ENCODE results near the gene HLA-DMB.
"Not testable (repeated sequence)": the region's sequence is repeated elsewhere in the genome, so short reads cannot be mapped to it uniquely, and the experiment has no call there.

The HLA-DMB gene

DNA sequence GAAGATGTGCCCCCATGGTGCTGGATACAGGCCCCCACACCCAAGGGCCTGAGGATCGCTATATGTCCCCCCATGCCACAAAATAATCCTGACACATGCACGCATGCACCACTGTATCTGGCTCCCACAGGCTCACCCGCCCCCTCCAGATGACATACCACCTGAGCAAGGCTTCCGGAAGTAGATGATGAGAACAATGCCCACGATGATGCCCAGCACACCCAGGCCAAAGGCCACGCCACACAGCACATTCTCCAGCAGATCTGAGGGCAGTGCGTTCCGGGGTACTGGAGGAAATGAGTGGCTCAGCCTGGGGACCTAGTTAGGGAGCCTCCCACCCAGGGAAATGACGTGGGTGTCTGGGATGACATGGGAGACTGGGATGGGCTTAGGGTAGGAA, 8.3 kb upstream of the HLA-DMB start:
- no peak for DNase-seq

DNA sequence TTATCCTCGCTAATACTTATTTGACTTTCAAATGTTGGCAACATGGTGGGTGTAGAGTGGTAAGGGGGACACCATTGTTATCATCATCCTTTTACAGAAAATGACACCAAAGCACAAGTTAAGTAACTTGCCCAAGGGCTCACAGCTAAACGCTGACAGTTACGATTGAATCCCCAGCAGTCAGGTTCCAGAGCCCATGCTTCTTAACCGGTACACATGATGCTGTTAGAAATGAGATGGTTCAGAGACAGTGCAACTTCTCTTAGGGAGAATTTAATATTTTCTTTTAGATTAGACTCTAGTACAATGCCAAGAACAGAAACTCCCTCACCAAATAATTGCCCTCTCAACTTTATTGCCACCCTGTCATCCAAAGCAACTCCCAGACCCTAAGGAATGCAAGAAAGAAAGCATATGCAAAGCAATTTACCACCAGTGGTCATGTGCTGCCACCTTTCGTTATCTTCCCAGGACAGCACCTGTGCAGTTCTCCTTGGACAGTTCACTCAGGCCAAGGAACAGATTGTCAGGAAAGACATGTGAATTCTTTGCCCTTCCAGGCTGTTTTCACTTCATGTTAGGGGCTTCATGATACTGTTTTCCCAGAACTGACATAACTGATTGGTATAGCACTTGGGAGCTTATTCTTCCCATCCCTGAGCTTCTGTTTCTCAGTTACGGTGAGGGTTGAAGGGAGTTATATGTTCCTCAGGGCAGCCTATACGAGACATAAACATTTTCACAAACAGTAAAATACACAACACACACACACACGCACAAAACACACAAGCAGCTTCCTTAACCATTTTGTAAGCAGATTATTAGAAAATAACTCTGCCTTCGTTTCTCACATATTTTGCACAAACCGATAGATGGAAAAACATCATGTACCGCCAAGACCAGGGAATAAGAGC, 7.0 kb upstream of the HLA-DMB start:
- no peak for DNase-seq

DNA sequence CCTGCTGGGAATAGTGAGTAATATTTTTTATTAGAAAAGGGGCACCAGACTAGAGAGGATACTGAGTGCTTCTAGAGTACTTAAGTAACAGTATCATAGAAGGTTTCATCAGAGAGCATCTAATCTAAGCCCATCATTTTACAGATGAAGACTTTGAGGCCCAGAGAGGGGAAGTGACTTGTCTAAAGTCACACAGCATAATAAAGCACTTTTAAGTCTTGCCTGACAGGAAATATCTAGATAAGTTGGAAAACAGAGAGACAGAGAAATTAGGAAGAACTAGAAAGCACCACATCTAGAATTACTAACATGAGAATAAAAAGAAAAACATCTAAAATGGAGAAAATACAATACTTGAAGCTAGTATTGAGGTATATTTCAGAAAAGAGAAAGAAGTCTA, 6.1 kb upstream of the HLA-DMB start:
- DNase-seq = no peak

DNA sequence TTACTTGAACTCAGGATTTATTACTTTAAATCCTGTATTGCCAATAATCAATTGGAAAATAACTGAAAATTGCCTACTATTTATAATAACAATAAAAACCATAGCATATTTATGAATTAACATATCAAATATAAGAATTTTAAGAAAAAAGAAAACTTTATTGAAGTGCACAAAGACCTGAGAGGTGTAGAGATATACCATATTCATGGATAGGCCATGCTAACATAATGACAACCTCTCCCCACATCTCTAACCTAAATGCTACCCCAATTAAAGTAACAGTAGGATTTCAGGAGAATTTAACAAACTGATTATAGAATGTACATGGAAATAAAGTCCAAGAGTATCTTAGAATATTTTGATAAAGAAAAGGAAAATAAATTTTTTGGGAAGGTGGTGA, 5.1 kb upstream of the HLA-DMB start:
- DNase-seq = no peak

DNA sequence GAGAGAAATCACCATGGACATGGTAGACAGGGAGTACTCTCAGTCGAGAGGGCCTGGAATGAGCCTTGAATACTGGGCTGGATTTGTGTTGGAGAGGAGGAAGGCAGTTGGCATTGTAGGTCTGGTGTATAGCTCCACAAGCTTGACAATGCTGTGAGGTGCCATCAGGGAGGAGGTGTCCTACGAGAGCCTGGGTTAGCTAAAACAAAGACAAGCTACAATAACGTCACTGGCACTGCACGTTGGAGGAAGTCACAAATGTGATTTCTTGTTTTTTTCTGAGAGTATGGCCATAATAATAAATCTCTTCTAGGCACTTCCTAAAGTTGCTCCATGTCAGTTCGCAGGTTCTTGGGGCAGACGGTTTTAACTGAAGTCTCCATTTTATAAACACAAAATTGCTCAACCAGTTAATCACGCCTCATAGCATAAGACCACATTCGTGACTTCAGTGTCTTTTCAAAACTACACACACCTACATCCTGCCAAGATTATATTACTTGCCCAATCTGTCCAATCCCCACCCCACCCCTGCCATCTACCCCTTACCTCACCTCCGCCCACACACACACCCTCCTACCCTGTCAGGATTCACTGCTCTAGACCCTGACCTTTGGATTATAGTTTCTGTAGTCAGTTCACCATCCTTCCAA, 4.4 kb upstream of the HLA-DMB start:
- DNase-seq = no peak

DNA sequence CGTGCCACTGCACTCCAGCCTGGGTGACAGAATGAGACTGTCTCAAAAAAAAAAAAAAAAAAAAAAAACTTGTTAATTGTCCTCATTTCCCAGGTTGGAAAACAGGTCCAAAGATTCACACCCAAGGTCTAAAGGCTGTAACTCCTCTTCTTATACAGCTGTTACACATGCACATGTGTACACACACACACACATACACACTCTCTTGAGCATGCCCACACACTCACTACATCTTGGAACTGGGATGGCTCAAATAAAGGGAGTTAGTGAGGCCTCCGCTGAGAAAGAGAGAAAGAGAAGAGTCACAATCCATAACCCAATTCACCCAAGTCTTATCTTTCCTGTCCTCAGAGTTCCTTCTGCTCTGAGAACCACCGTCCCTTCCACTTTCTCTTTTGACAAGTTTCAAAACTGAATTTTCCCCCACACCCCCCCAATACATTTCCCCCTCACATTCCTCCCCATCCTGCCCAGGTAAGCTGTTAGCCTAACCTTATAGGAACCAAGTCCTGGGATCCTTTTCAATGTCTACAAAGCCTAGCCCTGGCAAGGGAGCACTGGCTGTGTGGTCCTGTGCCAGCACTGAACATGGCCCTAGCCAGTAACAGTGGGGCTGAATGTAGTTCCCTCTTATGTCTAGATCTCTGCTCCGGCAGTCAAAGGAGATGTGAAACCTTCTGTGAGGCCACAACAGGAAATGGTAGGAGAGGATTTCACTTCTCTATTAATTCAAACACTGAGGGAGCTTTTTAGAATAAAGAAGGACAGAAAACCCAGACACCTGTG, 3.2 kb upstream of the HLA-DMB start:
- no peak for DNase-seq

DNA sequence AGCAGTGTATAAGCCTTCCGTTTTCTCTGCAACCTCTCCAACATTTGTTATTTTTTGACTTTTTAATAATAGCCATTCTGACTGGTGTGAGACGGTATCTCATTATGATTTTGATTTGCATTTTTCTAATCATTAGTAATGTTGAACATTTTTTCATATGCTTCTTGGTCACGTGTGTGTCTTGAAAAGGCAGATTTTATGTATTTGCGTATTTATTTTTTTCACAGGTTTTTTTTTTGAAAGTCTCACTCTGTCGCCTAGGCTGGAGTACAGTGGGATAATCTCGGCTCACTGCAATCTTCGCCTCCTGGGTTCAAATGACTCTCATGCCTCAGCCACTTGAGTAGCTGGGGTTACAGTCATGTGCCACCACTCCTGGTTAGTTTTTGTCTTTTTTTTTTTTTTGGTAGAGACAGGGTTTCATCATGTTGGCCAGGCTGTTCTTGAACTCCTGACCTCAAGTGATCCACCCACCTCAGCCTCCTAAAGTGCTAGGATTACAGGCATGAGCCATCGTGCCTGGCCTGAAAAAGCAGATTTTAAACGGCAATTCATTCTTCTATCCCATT, 1.8 kb upstream of the HLA-DMB start:
- not testable (repeated sequence) for DNase-seq

DNA sequence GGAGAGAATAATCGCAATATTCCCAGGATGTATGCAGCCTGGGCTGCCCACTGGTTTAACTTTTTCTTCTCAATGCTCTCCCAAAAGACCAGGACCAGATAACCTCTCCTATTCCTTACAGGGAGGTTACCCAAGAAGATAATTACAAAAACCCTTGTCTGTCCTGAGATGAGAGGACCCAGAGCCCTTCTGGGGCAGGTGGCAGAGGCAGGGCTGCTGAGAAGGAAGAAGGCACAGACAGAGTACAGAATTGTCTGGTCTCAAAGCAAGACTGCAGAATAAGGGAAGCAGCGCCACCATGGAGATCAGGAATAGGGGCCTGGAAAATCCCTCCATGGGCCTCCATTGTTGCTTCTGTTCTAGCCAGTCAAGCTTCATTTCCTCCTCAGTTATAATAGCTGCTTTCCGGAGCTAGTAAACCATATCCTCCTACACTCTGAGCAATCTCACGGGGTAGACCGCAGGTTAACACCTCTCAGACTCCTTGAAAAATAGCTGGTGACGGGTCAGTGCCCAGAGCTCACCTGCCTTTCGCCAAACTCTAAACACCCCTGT, 463 bp upstream of the HLA-DMB start:
- DNase-seq = no peak

DNA sequence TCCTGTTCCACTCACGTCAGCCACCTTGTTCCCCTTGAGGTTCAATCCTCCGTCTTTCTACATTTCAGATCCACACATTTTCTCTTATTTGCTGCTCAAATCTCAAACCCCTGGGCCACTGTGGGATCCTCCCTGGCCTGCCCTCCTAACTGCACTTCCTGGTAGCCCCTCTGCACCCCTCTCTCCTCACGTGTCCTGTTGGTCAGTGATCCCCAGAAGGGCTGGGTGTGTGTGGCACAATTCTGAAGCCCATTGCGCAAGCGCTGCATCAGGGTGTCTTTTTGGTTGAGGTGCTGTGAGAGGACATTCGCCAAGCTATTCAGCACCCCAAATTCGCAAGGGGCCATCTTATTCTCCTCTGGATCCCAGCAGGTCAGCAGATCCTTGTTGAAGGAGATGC, 2.3 kb downstream of the HLA-DMB start:
- no peak for DNase-seq

DNA sequence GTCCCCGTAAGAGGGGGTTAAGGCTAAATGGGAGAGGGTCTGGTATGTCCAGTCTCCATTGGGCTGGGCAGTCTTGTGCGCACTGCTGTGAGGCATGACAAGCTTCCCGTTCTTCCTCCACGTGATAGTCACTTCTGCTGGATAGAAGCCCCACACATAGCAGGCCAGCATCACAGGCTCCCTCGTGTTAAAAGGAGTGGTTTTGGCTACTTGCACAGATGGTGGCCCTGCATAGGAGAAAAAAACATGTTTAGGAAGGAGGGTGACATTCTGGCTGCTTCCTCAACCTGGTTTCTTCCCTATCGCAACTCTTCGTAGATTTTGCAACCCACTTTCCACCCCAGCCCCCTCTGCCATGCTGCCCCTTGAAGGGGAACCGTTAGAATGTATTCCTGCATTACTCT, 3.6 kb downstream of the HLA-DMB start:
- no peak for DNase-seq

DNA sequence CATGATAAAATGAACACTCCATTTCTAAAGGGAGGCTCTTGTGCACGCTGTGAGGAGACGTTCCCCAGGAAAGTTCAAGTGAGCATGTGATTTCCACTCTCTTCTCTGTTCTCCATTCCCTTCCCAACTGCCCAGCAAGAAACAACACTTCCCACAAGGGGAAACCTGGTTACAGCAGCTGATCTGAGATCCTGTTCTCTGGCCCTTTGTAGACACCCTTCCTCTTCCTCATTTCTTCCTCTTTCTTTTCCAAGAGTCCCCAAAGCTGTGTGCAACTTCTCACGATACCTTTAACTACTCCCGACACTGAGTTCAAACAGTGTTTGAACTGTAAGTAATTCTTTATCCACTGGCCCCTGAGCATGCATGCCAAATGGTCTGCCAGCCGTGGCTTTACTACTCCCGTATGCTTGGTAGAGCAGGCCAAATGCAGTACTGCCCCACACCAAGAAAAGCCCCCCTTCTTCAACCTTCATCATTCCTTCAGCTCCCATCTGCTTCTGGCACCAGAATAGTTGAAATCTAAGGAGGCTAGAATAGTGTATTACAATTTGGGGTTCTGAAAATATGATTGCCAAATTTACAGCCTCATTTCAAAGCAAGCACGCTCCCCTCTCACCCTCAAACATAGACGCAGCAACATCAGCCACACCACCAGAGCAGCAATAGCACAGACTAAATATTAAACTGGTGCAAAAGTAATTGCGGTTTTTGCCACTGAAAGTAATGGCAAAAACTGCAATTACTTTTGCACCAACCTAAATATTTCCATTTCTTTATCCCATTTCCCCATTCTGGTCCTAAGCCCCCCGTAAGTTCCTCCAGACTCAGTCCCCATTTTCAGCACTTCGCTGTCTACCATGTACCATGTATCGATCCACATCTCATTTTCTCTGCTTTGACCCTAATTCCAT, 4.3 kb downstream of the HLA-DMB start:
- DNase-seq = no peak

DNA sequence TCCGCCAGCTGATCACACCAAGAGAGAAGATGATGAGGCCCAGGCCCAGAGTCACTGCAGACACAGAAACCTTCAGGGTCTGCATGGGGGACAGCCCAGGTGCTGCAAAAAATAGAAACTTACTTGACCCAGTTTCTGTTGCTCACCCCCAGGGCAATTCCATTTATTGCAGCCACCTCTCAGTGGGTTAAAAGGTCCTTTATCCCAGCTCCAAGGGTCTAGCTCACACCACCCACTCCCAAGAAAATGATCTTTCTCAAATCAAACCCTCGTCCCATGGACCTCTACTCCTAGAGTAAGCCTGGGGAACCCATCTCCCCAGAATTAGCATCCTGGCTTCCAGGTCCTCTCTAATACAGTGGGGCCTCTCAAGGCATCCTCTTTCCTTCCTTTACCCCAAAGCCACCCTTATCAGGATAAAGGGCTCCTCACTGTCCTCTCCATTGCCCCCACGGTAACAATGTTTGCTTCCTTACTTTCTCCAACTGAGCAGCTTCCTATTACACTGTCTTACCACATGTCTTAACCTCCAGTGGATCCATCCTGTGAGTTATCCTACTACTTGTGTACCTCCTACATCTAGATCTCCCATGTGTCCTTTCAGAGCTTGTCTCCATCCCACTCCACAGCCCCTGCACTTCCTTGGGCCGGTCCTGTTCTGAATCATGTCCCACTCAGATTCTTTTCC, 5.1 kb downstream of the HLA-DMB start:
- no peak for DNase-seq

DNA sequence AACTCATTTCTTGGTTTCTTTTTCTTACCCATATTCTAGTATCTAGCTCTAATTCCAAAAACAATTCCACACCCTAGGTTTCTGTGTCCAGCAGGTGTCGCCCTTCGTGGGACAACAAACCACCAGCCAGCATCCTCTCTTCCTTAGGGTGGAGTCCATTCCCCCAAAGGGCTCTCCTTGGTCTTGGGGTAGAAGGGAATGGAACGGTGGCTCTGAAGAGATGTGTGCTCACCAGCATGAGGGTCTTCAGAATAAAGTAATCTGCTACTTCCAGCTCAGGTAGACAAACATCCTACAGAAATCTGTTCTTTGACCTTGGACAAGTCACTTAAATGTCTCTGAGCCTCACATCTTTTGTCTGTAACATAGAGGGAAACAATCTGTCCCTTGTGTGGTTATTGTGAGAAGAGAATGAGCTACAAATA, 7.2 kb downstream of the HLA-DMB start:
- DNase-seq = no peak

DNA sequence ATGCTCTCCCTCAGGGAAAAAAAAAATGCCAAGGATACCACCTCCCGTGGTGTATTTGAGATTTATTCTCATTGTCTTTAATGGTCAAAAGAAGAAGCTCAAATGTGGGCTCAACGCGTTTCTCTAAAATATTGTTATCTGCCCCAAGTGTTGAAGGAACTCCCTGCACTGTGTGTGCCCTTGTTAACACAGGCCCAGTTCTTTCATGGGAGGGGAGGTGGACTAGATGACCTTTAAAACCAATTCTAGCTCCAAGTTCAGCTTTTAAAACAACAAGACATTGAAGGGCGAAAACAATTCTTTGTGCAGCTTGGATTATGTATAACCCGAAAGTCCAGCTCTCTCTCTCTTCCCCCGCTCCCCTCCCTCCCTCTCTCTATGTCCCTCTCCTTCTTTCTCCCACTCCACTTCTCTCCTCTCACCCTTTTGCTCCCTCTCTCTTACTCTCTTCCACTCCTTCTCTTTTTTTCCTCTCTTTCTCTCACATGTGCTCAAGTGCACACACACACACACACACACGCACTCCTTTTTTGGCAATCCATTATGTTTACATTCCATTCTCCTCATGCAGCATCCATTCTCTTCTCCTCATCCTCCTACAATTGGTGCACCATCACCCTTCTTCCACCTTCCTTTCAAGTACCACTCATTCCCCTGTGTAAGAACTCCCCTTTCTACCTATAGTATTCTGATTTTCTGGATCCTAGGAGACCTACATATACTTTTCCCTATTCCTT, 8.5 kb downstream of the HLA-DMB start:
- DNase-seq = no peak

DNA sequence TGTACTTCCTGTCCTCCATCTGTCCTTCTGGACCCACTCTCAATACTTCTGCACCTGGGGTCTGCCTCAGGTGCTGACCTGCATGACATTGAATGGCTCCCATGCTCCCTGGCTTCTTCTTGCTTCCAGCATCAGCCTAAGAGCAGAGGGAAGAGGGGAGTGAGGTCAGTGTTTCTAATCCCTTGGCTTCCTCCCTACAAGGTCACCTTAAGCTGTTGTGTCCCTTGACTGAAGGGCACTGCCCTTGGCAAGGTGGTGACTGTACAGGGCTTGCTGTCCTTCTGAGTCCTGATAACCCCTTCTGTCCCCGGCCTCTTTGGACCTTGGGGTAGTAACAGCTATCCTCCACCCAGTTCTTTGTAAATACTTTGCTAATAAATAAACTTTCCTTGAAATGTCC, 9.6 kb downstream of the HLA-DMB start:
- no peak for DNase-seq

DNA sequence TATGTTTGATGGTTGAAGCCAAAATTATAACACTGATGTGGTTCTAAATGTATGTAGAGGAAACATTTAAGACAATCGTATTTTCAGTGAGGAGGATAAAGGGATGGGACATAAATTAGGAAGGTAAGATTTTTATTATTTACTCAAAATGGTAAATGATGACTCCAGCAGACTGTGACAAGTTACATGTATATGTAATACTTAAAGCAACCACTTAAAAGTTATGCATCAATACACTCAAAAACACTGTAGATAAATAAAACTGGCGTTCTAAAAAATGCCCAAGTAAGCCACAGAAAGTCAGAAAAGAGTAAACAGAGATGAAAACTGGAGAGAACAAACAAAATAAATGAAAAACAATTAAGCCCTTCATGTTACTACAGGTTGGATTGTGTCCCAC, 18.7 kb downstream of the HLA-DMB start:
- DNase-seq = no peak

DNA sequence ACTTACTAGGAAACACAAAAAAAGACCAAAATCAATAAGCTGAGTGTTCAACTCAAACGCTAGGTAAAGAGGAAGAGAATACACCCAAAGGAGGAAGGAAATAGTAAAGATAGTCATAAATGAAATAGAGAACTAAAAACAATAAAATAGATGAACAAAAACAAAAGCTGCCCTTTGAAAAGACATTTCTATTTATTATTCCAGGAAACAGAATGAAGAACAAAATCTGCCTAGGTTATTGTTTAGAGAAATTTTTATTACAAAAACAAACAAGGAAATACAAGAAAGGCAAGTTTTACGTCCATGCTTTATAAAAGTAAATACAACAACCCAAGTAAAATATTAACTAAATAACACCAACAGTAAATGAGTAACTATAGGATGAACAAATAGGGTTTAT, 20.1 kb downstream of the HLA-DMB start:
- DNase-seq = no peak

DNA sequence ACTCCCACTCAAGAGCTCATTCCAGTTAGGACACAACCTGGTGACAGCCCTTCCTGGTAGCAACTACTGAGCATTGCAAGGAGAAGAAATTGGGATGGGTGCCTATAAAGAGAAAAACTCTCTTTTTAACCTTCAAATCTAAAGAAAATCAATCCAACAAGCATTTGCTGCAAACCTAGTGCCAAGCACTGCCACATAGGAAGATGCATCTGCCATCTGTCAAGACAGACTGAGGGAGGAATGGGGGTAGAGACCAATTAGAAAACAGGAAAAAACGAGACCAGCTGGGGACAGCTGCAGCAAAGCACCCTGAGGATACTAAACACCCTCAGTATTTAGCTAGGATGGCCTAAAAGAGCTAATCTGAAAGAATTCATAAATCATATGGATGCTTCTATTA, 27.9 kb downstream of the HLA-DMB start:
- DNase-seq = no peak

DNA sequence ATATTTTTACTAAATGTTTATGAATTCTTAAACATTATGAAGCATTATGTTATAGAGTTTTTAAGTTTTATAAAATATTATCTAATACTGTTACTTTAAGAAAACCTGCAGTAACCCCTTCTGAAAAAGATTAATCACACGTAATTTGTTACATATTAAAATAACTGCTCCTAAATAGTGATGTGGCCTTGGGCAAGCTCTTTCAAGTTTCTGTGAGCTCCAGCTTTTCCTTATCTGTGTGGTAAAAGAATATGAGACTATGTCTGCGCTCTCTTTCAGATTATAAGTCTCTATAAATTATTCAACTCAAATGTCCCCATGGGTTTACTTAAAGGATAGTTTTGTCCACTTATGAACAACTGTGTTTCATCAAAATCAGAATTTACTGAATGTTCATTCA, 31.9 kb downstream of the HLA-DMB start:
- no peak for DNase-seq

DNA sequence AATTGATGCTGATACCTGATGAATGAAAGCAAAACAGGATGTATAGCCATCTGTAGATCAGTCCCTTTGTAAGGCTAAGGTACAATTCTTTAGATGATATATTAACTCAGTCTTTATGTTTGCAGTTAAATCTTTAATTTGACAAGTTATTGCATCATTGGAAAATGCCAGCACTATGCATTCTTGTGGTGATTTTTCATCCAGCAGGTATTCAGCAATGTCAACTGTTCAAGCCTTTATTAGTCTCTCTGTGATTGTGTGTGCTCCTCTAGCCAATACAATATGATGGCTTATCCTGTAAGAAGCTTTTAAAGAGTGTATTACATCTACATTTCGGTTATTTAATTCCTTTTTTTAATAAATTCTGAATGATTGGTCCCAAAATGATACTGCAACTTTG, 34.3 kb downstream of the HLA-DMB start:
- DNase-seq = no peak

DNA sequence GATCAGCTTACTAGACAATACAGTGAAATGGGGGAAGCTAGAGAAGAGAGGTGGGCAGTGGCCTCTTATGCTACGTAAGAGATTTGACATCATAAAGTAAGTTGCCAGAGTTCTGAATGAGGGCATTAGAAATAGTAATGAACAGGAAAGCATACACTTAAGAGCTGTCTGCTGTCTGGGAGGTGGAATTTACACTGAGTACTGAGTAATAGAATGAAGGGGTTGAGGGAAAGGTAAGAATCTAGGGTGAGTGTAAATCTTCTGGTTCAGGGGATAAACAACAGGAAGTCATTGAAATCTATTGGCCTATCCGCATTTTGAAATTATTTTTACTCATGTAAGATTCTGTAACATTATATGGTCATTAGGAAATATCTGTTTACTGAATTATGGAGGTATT, 35.8 kb downstream of the HLA-DMB start:
- DNase-seq = no peak
